GM13976 (cell line): Measurements from ENCODE around the gene PSEN2.
"Not testable (repeated sequence)": the region's sequence is repeated elsewhere in the genome, so short reads cannot be mapped to it uniquely, and the experiment has no call there.

Experiments
- DNase-seq: peaks from one replicate; pipeline ENCODE4 v3.0.0; 2012; ENCODE audit warnings: low spot score
- in situ Hi-C: fragments of 300-500 bp; cut with MboI; formaldehyde crosslinking; loops from one replicate; pipeline ENCODE4 v1.12.0; 2022; ENCODE audit warnings: low sequenced_read_pairs, mixed read lengths, inconsistent platforms; ENCODE audit not compliant: unreplicated experiment
- TF ChIP-seq, protein P1 (sequence below): IDR thresholded peaks from 2 replicates; pipeline ENCODE4 v1.5.1; 2012; ENCODE audit warnings: borderline replicate concordance, mild to moderate bottlenecking; ENCODE audit not compliant: insufficient read depth; ENCODE audit errors: extremely low read depth, missing control alignments, control extremely low read depth

The PSEN2 gene

DNA sequence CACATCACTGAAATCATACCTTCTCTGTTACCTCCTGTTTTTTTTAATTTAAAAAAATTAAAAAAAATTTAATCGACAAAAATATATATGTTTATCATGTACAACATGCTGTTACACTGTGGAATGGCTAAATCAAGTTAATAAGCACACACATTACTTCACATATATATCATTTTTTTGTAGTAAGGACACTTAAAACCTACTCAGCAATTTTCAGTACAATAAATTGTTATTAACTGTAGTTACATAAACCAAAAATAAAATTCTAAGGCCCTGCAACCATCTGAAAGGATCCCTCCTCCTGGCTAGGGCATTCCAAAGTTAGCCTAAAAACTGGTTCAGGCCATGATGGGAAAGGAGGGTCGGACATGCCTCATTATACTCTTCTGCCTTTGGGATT lies 46.1 kb downstream of the PSEN2 start:
- TF ChIP-seq, protein P1, sequence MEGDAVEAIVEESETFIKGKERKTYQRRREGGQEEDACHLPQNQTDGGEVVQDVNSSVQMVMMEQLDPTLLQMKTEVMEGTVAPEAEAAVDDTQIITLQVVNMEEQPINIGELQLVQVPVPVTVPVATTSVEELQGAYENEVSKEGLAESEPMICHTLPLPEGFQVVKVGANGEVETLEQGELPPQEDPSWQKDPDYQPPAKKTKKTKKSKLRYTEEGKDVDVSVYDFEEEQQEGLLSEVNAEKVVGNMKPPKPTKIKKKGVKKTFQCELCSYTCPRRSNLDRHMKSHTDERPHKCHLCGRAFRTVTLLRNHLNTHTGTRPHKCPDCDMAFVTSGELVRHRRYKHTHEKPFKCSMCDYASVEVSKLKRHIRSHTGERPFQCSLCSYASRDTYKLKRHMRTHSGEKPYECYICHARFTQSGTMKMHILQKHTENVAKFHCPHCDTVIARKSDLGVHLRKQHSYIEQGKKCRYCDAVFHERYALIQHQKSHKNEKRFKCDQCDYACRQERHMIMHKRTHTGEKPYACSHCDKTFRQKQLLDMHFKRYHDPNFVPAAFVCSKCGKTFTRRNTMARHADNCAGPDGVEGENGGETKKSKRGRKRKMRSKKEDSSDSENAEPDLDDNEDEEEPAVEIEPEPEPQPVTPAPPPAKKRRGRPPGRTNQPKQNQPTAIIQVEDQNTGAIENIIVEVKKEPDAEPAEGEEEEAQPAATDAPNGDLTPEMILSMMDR, result no peak
- in situ Hi-C loops, result loop anchor here (25.0 kb wide), 1 partner anchor 521 kb away; no protein-coding TSS in a partner anchor
- DNase-seq, result no peak

DNA sequence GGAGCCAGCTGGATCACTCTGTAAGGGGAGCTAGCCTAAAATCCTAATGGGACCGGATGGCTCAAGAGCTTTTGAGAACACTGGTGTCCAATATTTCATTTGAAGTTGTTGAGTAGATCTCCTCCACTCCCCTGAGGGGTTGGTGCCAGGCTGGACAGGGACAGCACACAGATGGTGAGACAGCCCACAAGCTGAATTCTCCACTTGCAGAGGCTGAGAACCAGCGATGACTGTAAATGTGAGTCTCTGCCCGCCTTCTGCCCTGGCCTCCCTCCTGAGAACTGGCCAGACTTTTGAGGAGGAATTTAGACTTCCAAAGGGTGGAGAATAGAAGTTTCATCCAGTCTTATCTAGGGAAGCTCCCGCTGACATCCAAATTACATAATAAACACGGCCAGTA lies 49.2 kb downstream of the PSEN2 start:
- TF ChIP-seq, protein P1, result no peak
- in situ Hi-C loops, result loop anchor here (25.0 kb wide), 1 partner anchor 518 kb away; no protein-coding TSS in a partner anchor
- DNase-seq, result no peak

DNA sequence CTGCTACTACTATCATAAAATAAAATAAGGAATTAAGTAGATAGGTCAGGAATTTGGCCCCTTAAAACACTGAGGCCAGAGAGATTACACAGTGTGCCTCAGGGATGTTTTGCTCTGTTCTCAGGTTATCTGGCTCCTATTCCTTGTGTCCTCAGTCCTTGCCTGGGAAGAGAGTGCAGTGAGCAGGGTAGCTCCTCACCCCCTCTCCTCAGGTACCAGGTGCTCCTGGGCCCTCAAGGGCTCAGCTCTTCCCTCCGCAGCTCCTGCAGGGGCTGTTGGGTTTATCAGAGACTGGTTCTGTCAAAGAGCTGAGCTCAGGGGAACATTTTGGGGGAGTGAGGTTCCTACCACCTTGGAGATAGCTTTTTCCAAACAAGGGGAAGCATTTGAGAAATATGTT lies 49.6 kb downstream of the PSEN2 start:
- TF ChIP-seq, protein P1, result no peak
- no peak for DNase-seq
- in situ Hi-C loops, result loop anchor here (25.0 kb wide), 1 partner anchor 517 kb away; no protein-coding TSS in a partner anchor

DNA sequence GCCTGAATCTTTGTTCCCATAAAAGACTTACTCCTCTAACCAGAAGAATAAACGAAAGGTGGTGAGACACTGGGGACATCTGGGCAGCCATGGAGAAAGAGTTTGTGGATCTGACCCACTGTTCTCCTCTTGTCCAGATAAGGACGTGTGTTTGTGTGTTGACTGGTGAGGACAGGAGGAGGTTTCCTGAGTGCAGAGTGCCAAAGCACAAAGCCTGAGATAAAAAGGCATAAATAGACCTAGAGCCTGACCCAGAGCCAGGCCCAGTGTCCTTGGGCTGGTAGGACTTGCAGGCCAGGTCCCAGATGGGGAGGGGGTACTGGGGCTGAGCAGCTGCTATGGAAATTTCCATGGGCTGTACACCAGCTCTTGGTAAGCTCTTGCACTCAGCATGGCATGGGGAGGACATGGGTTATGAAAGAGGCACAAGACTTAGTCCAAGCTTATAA lies 50.1 kb downstream of the PSEN2 start:
- DNase-seq, result no peak
- in situ Hi-C loops, result loop anchor here (25.0 kb wide), 1 partner anchor 517 kb away; no protein-coding TSS in a partner anchor
- TF ChIP-seq, protein P1, result no peak

DNA sequence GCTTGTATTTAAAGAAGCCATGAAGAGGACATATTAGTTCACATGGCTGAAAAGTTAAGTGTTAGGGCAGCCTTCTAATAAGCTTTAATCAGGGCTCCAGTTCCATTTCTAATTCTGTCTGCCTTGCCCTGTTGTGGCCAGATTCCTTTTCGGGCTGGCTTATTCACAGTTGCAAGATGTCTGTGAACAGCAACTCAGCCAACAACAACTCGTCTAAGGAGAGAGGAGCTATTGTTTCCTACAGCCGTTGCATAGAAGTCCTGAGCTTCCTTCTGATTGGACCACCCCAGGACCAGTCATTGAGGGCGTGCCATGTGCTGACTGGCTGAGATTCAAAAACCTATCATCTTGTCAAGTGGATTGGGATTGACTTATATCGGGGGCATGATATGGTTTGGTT lies 51.1 kb downstream of the PSEN2 start:
- DNase-seq, result no peak
- in situ Hi-C loops, result loop anchor here (25.0 kb wide), 1 partner anchor 516 kb away; no protein-coding TSS in a partner anchor
- TF ChIP-seq, protein P1, result no peak

DNA sequence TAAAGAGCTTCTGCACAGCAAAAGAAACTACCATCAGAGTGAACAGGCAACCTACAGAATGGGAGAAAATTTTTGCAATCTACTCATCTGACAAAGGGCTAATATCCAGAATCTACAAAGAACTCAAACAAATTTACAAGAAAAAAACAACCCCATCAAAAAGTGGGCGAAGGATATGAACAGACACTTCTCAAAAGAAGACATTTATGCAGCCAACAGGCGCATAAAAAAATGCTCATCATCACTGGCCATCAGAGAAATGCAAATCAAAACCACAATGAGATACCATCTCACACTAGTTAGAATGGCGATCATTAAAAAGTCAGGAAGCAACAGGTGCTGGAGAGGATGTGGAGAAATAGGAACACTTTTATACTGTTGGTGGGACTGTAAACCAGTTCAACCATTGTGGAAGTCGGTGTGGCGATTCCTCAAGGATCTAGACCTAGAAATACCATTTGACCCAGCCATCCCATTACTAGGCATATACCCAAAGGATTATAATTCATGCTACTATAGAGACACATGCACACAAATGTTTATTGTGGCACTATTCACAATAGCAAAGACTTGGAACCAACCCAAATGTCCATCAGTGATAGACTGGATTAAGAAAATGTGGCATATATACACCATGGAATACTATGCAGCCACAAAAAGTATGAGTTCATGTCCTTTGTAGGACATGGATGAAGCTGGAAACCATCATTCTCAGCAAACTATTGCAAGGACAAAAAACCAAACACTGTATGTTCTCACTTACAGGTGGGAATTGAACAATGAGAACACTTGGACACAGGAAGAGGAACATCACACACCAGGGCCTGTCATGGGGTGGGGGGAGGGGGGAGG lies 59.1 kb downstream of the PSEN2 start:
- DNase-seq, in situ Hi-C loops: not testable (repeated sequence)
